ENCODE data around the gene PFKFB2. TPM values are rescaled to one million over a fixed set of nuclear protein-coding genes. Genes with fewer than 3 reads are reported as not detected.
"Not testable (repeated sequence)": the region's sequence is repeated elsewhere in the genome, so short reads cannot be mapped to it uniquely, and the experiment has no call there.

PFKFB2 gene
- total RNA-seq, 1 donor from 2014 or later: 49.9 TPM

- DNase-seq (ENCODE audit: low spot score): no peak
- intact Hi-C loops (cut with DNase I): no loop called here
Observed at GRCh38 chr1:207034998-207035397, 18.1 kb upstream of the PFKFB2 start.

GRCh38 chr1:207035877-207036551 is 17.1 kb upstream of the PFKFB2 start:
- intact Hi-C loops (cut with DNase I): no loop called here
- no peak for DNase-seq (ENCODE audit: low spot score)

- no peak for DNase-seq (ENCODE audit: low spot score)
- intact Hi-C loops (cut with DNase I): no loop called here
Observed at GRCh38 chr1:207036865-207037264, 16.2 kb upstream of the PFKFB2 start.

- intact Hi-C loops (cut with DNase I): no loop called here
Observed at GRCh38 chr1:207039380-207040180, 13.5 kb upstream of the PFKFB2 start.

GRCh38 chr1:207040181-207040533 is 12.9 kb upstream of the PFKFB2 start:
- DNase-seq (ENCODE audit: low spot score): no peak
- intact Hi-C loops (cut with DNase I): no loop called here

More at GRCh38 chr1:207039380-207040180, 13.5 kb upstream of the PFKFB2 start:
- no peak for DNase-seq (ENCODE audit: low spot score)

DNA sequence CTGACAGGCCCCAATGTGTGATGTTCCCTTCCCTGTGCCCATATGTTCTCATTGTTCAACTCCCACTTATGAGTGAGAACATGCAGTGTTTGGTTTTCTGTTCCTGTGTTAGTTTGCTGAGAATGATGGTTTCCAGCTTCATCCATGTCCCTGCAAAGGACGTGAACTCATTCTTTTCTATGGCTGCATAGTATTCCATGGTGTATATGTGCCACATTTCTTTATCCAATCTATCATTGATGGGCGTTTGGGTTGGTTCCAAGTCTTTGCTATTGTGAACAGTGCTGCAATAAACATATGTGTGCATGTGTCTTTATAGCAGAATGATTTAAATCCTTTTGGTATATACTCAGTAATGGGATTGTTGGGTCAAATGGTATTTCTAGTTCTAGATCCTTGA is 11.7 kb upstream of the PFKFB2 start:
- DNase-seq (ENCODE audit: low spot score); intact Hi-C loops (cut with DNase I): not testable (repeated sequence)

DNA sequence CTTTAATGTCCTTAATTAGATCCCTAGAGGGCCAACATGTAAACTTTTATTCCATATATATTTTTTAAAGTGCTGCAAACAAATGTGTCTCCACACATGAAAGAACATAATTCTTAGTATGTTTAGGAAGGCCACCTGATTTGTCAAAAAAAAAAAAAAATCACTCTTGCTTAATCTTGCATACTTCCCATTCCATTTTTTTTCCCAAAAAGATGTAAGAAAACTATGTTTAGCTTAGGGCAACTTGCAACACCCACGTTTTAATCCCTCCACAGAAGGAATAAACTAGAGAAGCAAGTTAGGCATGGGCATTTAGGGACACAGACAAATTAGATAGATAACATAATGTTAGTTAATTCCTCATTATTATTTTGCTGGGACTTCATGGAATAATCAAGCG is 7.6 kb upstream of the PFKFB2 start:
- no peak for DNase-seq (ENCODE audit: low spot score)
- intact Hi-C loops (cut with DNase I): no loop called here

DNA sequence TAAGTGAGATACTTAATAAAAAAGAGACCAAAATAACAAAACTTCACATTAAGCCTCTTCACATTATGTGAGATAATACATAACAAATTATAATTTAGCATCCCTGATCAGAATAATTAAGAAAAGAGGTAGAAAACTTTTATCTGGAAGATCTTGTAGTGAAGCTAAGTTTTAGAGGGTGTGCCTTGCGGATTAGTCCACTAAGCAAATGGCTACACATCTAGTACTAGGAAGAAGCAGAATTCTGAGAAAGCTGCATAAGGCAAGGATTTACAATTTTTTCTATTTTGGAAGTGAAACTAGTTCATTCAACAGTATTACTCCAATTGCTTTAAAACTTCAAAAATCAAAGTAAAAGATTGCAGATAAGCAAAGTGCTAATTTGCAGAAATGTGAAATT is 5.6 kb upstream of the PFKFB2 start:
- intact Hi-C loops (cut with DNase I): no loop called here
- DNase-seq (ENCODE audit: low spot score): no peak

- DNase-seq (ENCODE audit: low spot score): no peak
- intact Hi-C loops (cut with DNase I): loop anchor here (2.0 kb wide), 1 partner anchor 29 kb away; no protein-coding TSS in a partner anchor
Observed at GRCh38 chr1:207048041-207048440, 5.0 kb upstream of the PFKFB2 start.

DNA sequence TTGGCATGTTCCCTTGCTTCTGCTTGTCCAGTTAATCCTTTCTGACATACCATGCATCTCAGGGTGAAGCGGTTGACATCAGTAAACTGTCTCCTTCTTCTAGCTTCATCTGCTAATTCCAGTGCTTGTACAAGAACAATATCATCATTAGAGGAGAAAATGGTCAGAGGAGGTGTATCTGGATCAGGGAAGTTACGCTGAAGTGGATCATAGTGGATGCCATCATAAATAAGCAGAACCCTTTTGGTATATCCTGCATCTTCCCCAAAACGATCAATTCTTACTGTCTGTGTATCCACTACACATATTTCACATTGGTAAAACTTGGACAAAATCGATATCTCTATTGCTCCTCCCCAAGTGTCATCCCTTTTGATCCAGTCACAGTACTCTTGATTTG is 4.0 kb upstream of the PFKFB2 start:
- intact Hi-C loops (cut with DNase I): loop anchor here (2.0 kb wide), 1 partner anchor 28 kb away; no protein-coding TSS in a partner anchor
- no peak for DNase-seq (ENCODE audit: low spot score)

DNA sequence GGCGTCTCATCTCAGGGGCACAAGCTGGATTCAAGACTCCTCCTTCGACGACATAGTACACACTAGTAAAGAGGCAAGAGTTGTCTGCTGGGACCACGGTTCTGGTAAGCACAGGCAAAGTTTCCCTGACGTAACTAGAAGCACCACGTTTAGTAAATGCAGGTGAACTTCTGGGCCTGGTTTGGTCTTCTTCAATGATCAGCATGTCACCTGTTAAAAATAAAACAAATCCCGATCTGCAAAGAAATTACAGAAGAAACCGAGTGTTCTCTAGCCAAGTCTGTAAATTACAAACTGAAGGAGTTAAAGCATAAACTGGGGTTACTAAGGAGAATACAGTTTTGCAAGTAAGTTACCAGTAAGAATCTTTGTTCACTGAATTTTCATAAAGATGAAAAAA is 3.6 kb upstream of the PFKFB2 start:
- intact Hi-C loops (cut with DNase I): loop anchor here (2.0 kb wide), 1 partner anchor 27 kb away; no protein-coding TSS in a partner anchor

GRCh38 chr1:207049974-207050391 is 3.1 kb upstream of the PFKFB2 start:
- intact Hi-C loops (cut with DNase I): loop anchor here (2.0 to 10.0 kb wide), 4 partner anchors 27 to 545 kb away; partner anchors contain the start of genes CD55 and RASSF5
- no peak for DNase-seq (ENCODE audit: low spot score)

More for the DNA sequence above, 3.6 kb upstream of the PFKFB2 start:
- DNase-seq (ENCODE audit: low spot score): no peak

- intact Hi-C loops (cut with DNase I): loop anchor here (5.0 to 10.0 kb wide), 3 partner anchors 272 to 546 kb away; partner anchors contain the start of genes CD55 and RASSF5
- peak; percentile 93 for DNase-seq (ENCODE audit: low spot score)
Observed at GRCh38 chr1:207050480-207051190, 2.4 kb upstream of the PFKFB2 start.

DNA sequence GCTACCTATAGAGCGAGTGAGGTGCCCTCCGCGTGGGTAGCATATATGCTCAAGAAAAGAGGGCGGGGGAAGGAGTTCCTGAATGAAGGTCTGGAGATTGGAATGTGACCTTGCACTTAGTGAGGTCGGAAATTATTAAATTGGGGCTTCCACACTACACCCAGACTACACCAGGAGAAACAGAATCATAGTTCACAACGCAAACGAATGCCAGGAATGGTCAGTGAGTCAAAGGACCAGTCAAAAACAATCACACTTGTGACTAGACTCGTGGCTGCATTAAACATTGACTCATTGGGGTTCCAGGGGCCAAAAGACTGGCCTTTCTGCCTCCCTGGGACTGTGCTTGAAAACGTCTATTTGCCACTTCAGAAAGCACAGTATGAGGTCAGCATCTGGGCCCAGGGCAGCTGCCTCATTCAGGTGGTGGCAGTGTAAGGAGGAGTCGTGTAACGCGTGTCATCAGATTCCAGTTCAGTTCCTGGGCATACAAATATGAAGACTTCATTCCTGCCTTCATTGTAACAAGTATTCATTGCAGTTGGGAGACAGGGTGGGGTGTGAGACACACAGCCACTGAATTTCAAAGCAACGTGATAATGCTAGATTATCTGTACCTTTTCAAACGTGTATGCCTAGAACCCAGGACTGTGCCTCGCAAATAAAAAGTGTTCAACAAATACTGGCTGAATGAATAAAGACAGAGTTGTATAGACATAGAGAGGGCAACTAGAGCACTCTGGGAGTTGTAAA is 1.7 kb upstream of the PFKFB2 start, which contains the start of gene YOD1:
YOD1 (minus strand) TSS at position 18 of the 753 bp plus-strand sequence. CDS start 178 bp downstream, outside the sequence.
- DNase-seq (ENCODE audit: low spot score): no peak
- intact Hi-C loops (cut with DNase I): loop anchor here (5.0 to 10.0 kb wide), 3 partner anchors 271 to 547 kb away; partner anchors contain the start of genes CD55 and RASSF5

DNA sequence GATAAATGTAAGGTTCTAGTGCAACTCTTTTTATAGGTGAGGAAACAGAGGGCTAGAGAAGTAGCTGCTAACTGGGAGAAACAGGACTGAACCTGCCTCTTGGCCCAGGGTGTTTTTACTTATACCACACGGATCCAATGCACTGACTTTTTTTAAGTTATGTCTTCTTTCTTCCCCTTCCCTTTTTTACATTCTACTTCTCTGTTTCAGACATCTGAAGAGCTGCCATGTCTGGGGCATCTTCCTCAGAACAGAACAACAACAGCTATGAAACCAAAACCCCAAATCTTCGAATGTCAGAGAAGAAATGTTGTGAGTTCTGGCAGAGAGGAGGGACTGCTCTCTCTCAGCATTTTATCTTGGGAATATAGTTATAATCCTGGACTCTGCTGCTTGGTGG is 1.4 kb downstream of the PFKFB2 start:
- intact Hi-C loops (cut with DNase I): loop anchor here (5.0 to 10.0 kb wide), 3 partner anchors 268 to 550 kb away; partner anchors contain the start of genes CD55 and RASSF5
- no peak for DNase-seq (ENCODE audit: low spot score)

- no peak for DNase-seq (ENCODE audit: low spot score)
- intact Hi-C loops (cut with DNase I): loop anchor here (10.0 kb wide), 2 partner anchors 381 to 551 kb away; partner anchors contain the start of gene RASSF5
Observed at GRCh38 chr1:207055386-207056001, 2.4 kb downstream of the PFKFB2 start.

DNA sequence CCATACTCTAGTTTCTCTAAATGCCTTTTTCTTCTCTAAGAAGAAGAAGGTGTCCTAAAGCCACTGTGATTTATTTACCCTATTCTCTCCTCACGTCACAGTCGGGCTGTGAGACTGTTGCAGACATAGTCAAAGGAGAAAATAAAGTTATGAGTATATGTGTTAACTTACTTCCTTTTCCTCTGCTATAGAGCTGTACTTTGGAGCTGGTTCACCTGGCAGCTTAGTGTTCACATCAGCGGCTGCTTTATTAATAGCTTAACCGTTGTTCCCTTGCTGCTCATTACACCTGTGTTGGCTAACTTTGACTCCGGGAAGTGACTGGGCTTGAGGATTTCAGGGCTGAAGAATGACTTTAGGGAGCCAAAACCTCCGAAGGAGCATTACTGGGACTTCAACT is 3.6 kb downstream of the PFKFB2 start:
- no peak for DNase-seq (ENCODE audit: low spot score)
- intact Hi-C loops (cut with DNase I): loop anchor here (10.0 kb wide), 2 partner anchors 382 to 552 kb away; partner anchors contain the start of gene RASSF5

- no peak for DNase-seq (ENCODE audit: low spot score)
- intact Hi-C loops (cut with DNase I): loop anchor here (10.0 kb wide), 2 partner anchors 383 to 553 kb away; partner anchors contain the start of gene RASSF5
Observed at GRCh38 chr1:207058252-207058651, 5.2 kb downstream of the PFKFB2 start.

Data from cardiac septum (tissue), 1 donor.